Measurements from ENCODE around the gene DGAT2L6. TPM values are rescaled to one million over a fixed set of nuclear protein-coding genes. Genes with fewer than 3 reads are reported as not detected.

Gene DGAT2L6
- total and polyA plus RNA-seq, 12 donors, result not detected

- Histone ChIP-seq H3K27me3 (peaks cover 3% of the 10 kb centered on the region), H3K27ac (no peak overlapping the region), H3K4me1 (replicated peaks in 1 of 2) (no peaks in the 10 kb centered on the region), H3K4me3 (no peak overlapping the region), H3K36me3 (replicated peaks in 1 of 2) (peaks cover 0 to 5% of the 10 kb centered on the region in 2 donors), H3K9me3 (replicated peaks in 1 of 3) (no peaks in the 10 kb centered on the region)
- intact Hi-C loops (cut with DNase I), result no loop called here
- TF ChIP-seq POLR2A (IDR thresholded peaks at IDR 0.05), result no peak
- TF ChIP-seq CTCF (IDR thresholded peaks at IDR 0.05), result no peak
- WGBS, 4 donors, result 70 to 100% (median 83%) methylated on average over 1 to 7 of the region's 7 CpGs
- DNase-seq, result no peak
Measured at GRCh38 chrX:70169281-70169680, 8.0 kb upstream of the DGAT2L6 start.

- 57 to 87% (median 72%) methylated on average over 2 of the region's 2 CpGs for WGBS, 4 donors
- Histone ChIP-seq H3K4me1 (replicated peaks in 1 of 2) (no peaks in the 10 kb centered on the region), H3K4me3 (no peak overlapping the region), H3K27ac (no peak overlapping the region), H3K9me3 (replicated peaks in 1 of 3) (no peaks in the 10 kb centered on the region), H3K27me3 (peaks cover 8% of the 10 kb centered on the region), H3K36me3 (replicated peaks in 1 of 2) (no peaks in the 10 kb centered on the region)
- intact Hi-C loops (cut with DNase I), result no loop called here
- TF ChIP-seq POLR2A (IDR thresholded peaks at IDR 0.05), result no peak
- TF ChIP-seq CTCF (IDR thresholded peaks at IDR 0.05), result no peak
- DNase-seq, result no peak
Measured at GRCh38 chrX:70171624-70172023, 5.7 kb upstream of the DGAT2L6 start.

GRCh38 chrX:70172221-70172620 lies 5.1 kb upstream of the DGAT2L6 start:
- TF ChIP-seq POLR2A (IDR thresholded peaks at IDR 0.05) (no peak), CTCF (IDR thresholded peaks at IDR 0.05) (no peak)
- no peak for DNase-seq
- H3K4me1 ChIP-seq (replicated peaks in 1 of 2), result no peaks in the 10 kb centered on the region
- H3K36me3 ChIP-seq (replicated peaks in 1 of 2), result no peaks in the 10 kb centered on the region
- no peaks in the 10 kb centered on the region for H3K9me3 ChIP-seq (replicated peaks in 1 of 3)
- intact Hi-C loops (cut with DNase I), result no loop called here
- H3K4me3 ChIP-seq, result no peak overlapping the region
- WGBS, 4 donors, result 80 to 97% (median 92%) methylated on average over 3 of the region's 3 CpGs
- H3K27me3 ChIP-seq, result peaks cover 8% of the 10 kb centered on the region
- no peak overlapping the region for H3K27ac ChIP-seq

- no peak for DNase-seq
- TF ChIP-seq POLR2A (IDR thresholded peaks at IDR 0.05) (no peak), CTCF (IDR thresholded peaks at IDR 0.05) (no peak)
- no peak overlapping the region for H3K27ac ChIP-seq
- intact Hi-C loops (cut with DNase I), result no loop called here
- H3K9me3 ChIP-seq (replicated peaks in 1 of 3), result no peaks in the 10 kb centered on the region
- peaks cover 8% of the 10 kb centered on the region for H3K27me3 ChIP-seq
- no peaks in the 10 kb centered on the region for H3K4me1 ChIP-seq (replicated peaks in 1 of 2)
- no peak overlapping the region for H3K4me3 ChIP-seq
- WGBS, 4 donors, result 55 to 74% (median 66%) methylated on average over 3 to 4 of the region's 4 CpGs
- H3K36me3 ChIP-seq (replicated peaks in 1 of 2), result no peaks in the 10 kb centered on the region
Measured at GRCh38 chrX:70172964-70173363, 4.3 kb upstream of the DGAT2L6 start.

Measured in adrenal gland (tissue), 12 donors.